A549 (cell line): ENCODE results near the gene HIKESHI.

Source experiments
- BCL3 ChIP-seq: fragments of >200 bp; sonication (Bioruptor Twin); formaldehyde crosslinking; IDR thresholded peaks from 3 replicates; pipeline ENCODE4 v1.6.1; 2016
- CTCF ChIP-seq: fragments of >200 bp; sonication (Bioruptor Twin); formaldehyde crosslinking; IDR thresholded peaks from 3 replicates; pipeline ENCODE4 v1.5.1; 2016
- EP300 ChIP-seq, 2 experiments: fragments of >200 bp; sonication (Bioruptor Twin); formaldehyde crosslinking; IDR thresholded peaks; 2 replicates in 1 of 2; 3 replicates in 1 of 2; pipeline ENCODE4 v1.6.1; 2016 to 2017
- MYC ChIP-seq: IDR thresholded peaks from 2 replicates; pipeline ENCODE4 v1.6.1; 2012; ENCODE audit warnings: mild to moderate bottlenecking, inconsistent platforms, low read length, improper control_type of control experiment, borderline replicate concordance
- RAD21 ChIP-seq, 2 experiments: fragments of >200 bp in 1 of 2; sonication (Bioruptor Twin) in 1 of 2; formaldehyde crosslinking in 1 of 2; IDR thresholded peaks in 1 of 2; conservative IDR thresholded peaks in 1 of 2; 2 replicates in 1 of 2; 3 replicates in 1 of 2; pipeline ENCODE4 v1.6.1; 2012 to 2018; ENCODE audit warnings: inconsistent platforms in 1 of 2

- TF ChIP-seq BCL3: no peak
- no peak for TF ChIP-seq RAD21 (conservative IDR thresholded peaks at IDR 0.05 in 1 of 2, IDR thresholded peaks at IDR 0.05 in 1 of 2)
- TF ChIP-seq EP300 (IDR thresholded peaks at IDR 0.05): no peak
- no peak for TF ChIP-seq CTCF
- TF ChIP-seq MYC: no peak
Observed at GRCh38 chr11:86377972-86378371, 75.9 kb downstream of the HIKESHI start.
